DOHH2 (cell line): ENCODE measurements around the gene LONP2.

Experiments used
- H3F3A ChIP-seq: fragments of 200-600 bp; sonication (generic), shearing (Covaris generic); 2 replicates; pipeline ENCODE4 v1.6.0; 2016; ENCODE audit warnings: antibody characterized with exemption, mild to moderate bottlenecking; ENCODE audit not compliant: control insufficient read depth, insufficient read depth
- H3K27ac ChIP-seq: fragments of 200-600 bp; sonication (generic); 2 replicates; pipeline ENCODE4 v1.5.1; 2014; ENCODE audit warnings: low read depth, mild to moderate bottlenecking, low read length, moderate library complexity
- H3K27me3 ChIP-seq: fragments of 200-600 bp; sonication (generic); 2 replicates; pipeline ENCODE4 v1.6.1; 2014; ENCODE audit warnings: mild to moderate bottlenecking, low read length, mixed read lengths; ENCODE audit not compliant: control insufficient read depth
- H3K36me3 ChIP-seq: fragments of 200-600 bp; sonication (generic); 2 replicates; pipeline ENCODE4 v1.6.1; 2014; ENCODE audit warnings: mild to moderate bottlenecking, low read length, moderate library complexity, mixed read lengths; ENCODE audit not compliant: control insufficient read depth
- H3K4me1 ChIP-seq: fragments of 200-600 bp; sonication (generic); 2 replicates; pipeline ENCODE4 v1.6.1; 2014; ENCODE audit warnings: mild to moderate bottlenecking, low read length, mixed read lengths; ENCODE audit not compliant: control insufficient read depth
- H3K4me2 ChIP-seq: fragments of 200-600 bp; sonication (generic); 2 replicates; pipeline ENCODE4 v1.6.0; 2014; ENCODE audit warnings: mild to moderate bottlenecking, low read length, moderate library complexity
- H3K4me3 ChIP-seq: fragments of 200-600 bp; sonication (generic); 2 replicates; pipeline ENCODE4 v1.5.1; 2014; ENCODE audit warnings: mild to moderate bottlenecking, low read length, mixed read lengths
- H3K79me2 ChIP-seq: fragments of 200-600 bp; sonication (generic); 2 replicates; pipeline ENCODE4 v1.6.1; 2014; ENCODE audit warnings: mild to moderate bottlenecking, low read length, mixed read lengths; ENCODE audit not compliant: control insufficient read depth
- H3K9me2 ChIP-seq: fragments of 200-600 bp; sonication (generic); replicated peaks from 2 replicates; pipeline ENCODE4 v1.6.1; 2014; ENCODE audit warnings: mild to moderate bottlenecking, low read length, mixed read lengths; ENCODE audit not compliant: control insufficient read depth
- H3K9me3 ChIP-seq: fragments of 200-600 bp; sonication (generic); 2 replicates; pipeline ENCODE4 v1.6.1; 2014; ENCODE audit warnings: antibody characterized with exemption, low read length, mixed read lengths; ENCODE audit not compliant: control insufficient read depth, insufficient read depth
- H4K20me1 ChIP-seq: fragments of 200-600 bp; sonication (generic); 2 replicates; pipeline ENCODE4 v1.6.0; 2014; ENCODE audit warnings: low read depth, mild to moderate bottlenecking, antibody characterized with exemption, low read length, moderate library complexity; ENCODE audit not compliant: control insufficient read depth, insufficient read depth
- CTCF ChIP-seq: fragments of 200-600 bp; sonication (generic); IDR thresholded peaks from one replicate; pipeline ENCODE4 v1.5.1; 2014; ENCODE audit warnings: antibody characterized with exemption, mild to moderate bottlenecking, low read depth, low read length; ENCODE audit not compliant: poor library complexity, severe bottlenecking
- EZH2phosphoT487 ChIP-seq: fragments of 200-600 bp; sonication (generic); IDR thresholded peaks from 2 replicates; pipeline ENCODE4 v1.6.1; 2017; ENCODE audit warnings: borderline replicate concordance, mild to moderate bottlenecking, antibody characterized with exemption, low read length, moderate library complexity, mixed read lengths

The LONP2 gene

GRCh38 chr16:48405907-48406306 lies 161.8 kb downstream of the LONP2 start:
- Histone ChIP-seq H3K4me2 (no peak overlapping the region), H3K27ac (no peak overlapping the region), H3K79me2 (no peaks in the 10 kb centered on the region), H3K4me3 (no peak overlapping the region), H3K36me3 (no peaks in the 10 kb centered on the region), H3K9me2 (no peaks in the 10 kb centered on the region), H3F3A (no peaks in the 10 kb centered on the region), H3K27me3 (no peaks in the 10 kb centered on the region), H3K9me3 (no peaks in the 10 kb centered on the region), H4K20me1 (no peaks in the 10 kb centered on the region), H3K4me1 (no peaks in the 10 kb centered on the region)
- TF ChIP-seq EZH2phosphoT487 (no peak), CTCF (no peak)
